ENCODE measurements around the gene CACFD1. TPM values are rescaled to one million over a fixed set of nuclear protein-coding genes. Genes with fewer than 3 reads are reported as not detected.

The CACFD1 gene
- polyA plus RNA-seq, 1 donor from 2014 or later: 15.9 TPM

GRCh38 chr9:133465984-133466383 is 6.2 kb downstream of the CACFD1 start:
- Mint-ChIP-seq H3K4me3 (peak overlapping the region in 1 of 4 donors; percentile 74), H3K4me1 (peaks cover 10 to 19% (median 15%) of the 10 kb centered on the region in 3 donors), H3K27me3 (no peaks in the 10 kb centered on the region), H3K9me3 (no peaks in the 10 kb centered on the region), H3K36me3 (peaks cover 3% of the 10 kb centered on the region), H3K27ac (peak overlapping the region in 2 of 3 donors; percentile 65 to 98)

GRCh38 chr9:133467101-133467500 is 7.3 kb downstream of the CACFD1 start:
- peak overlapping the region in 1 of 3 donors; percentile 42 for H3K27ac Mint-ChIP-seq
- no peak overlapping the region for H3K4me3 Mint-ChIP-seq
- H3K36me3 Mint-ChIP-seq: peaks cover 3% of the 10 kb centered on the region
- H3K4me1 Mint-ChIP-seq: peaks cover 3 to 10% (median 9%) of the 10 kb centered on the region in 3 donors
- no peaks in the 10 kb centered on the region for H3K27me3 Mint-ChIP-seq
- no peaks in the 10 kb centered on the region for H3K9me3 Mint-ChIP-seq

- H3K27ac Mint-ChIP-seq: no peak overlapping the region
- no peaks in the 10 kb centered on the region for H3K9me3 Mint-ChIP-seq
- H3K36me3 Mint-ChIP-seq: peaks cover 3% of the 10 kb centered on the region
- no peaks in the 10 kb centered on the region for H3K27me3 Mint-ChIP-seq
- H3K4me3 Mint-ChIP-seq: no peak overlapping the region
- H3K4me1 Mint-ChIP-seq: peaks cover 3 to 10% (median 4%) of the 10 kb centered on the region in 3 donors
These were observed 8.6 kb downstream of the CACFD1 start for GRCh38 chr9:133468374-133468773.

- H3K36me3 Mint-ChIP-seq: peaks cover 3% of the 10 kb centered on the region
- no peak overlapping the region for H3K27ac Mint-ChIP-seq
- H3K9me3 Mint-ChIP-seq: no peaks in the 10 kb centered on the region
- no peaks in the 10 kb centered on the region for H3K27me3 Mint-ChIP-seq
- no peak overlapping the region for H3K4me3 Mint-ChIP-seq
- peaks cover under 1 to 10% (median 4%) of the 10 kb centered on the region in 3 donors for H3K4me1 Mint-ChIP-seq
These were observed 9.1 kb downstream of the CACFD1 start for GRCh38 chr9:133468777-133469421.

- Mint-ChIP-seq H3K9me3 (no peaks in the 10 kb centered on the region), H3K27ac (peak overlapping the region in 2 of 3 donors; percentile 32 to 53), H3K4me1 (peaks cover 4 to 14% (median 7%) of the 10 kb centered on the region in 3 donors), H3K27me3 (no peaks in the 10 kb centered on the region), H3K4me3 (peak overlapping the region in 1 of 4 donors; percentile 22), H3K36me3 (peaks cover 2% of the 10 kb centered on the region)
These were observed 10.7 kb downstream of the CACFD1 start for GRCh38 chr9:133470427-133470924.

- H3K9me3 Mint-ChIP-seq: no peaks in the 10 kb centered on the region
- peaks cover 3% of the 10 kb centered on the region for H3K36me3 Mint-ChIP-seq
- H3K4me3 Mint-ChIP-seq: peak overlapping the region in 1 of 4 donors; percentile 22
- peaks cover 6 to 9% (median 6%) of the 10 kb centered on the region in 3 donors for H3K4me1 Mint-ChIP-seq
- no peak overlapping the region for H3K27ac Mint-ChIP-seq
- no peaks in the 10 kb centered on the region for H3K27me3 Mint-ChIP-seq
These were observed 11.2 kb downstream of the CACFD1 start for GRCh38 chr9:133470988-133471387.

- peaks cover 3% of the 10 kb centered on the region for H3K36me3 Mint-ChIP-seq
- no peaks in the 10 kb centered on the region for H3K27me3 Mint-ChIP-seq
- peaks cover 8 to 13% (median 11%) of the 10 kb centered on the region in 3 donors for H3K4me1 Mint-ChIP-seq
- no peaks in the 10 kb centered on the region for H3K9me3 Mint-ChIP-seq
- peak overlapping the region in 1 of 4 donors; percentile 60 for H3K4me3 Mint-ChIP-seq
- H3K27ac Mint-ChIP-seq: peak overlapping the region in 2 of 3 donors; percentile 21 to 67
These were observed 11.9 kb downstream of the CACFD1 start for GRCh38 chr9:133471551-133472276.

GRCh38 chr9:133472277-133472645 is 12.5 kb downstream of the CACFD1 start:
- H3K36me3 Mint-ChIP-seq: peaks cover 3% of the 10 kb centered on the region
- no peaks in the 10 kb centered on the region for H3K27me3 Mint-ChIP-seq
- H3K4me1 Mint-ChIP-seq: peaks cover 9 to 14% (median 12%) of the 10 kb centered on the region in 3 donors

GRCh38 chr9:133472753-133473378 is 13.1 kb downstream of the CACFD1 start:
- peaks cover 13 to 19% (median 16%) of the 10 kb centered on the region in 3 donors for H3K4me1 Mint-ChIP-seq
- H3K9me3 Mint-ChIP-seq: no peaks in the 10 kb centered on the region
- H3K36me3 Mint-ChIP-seq: peaks cover 3% of the 10 kb centered on the region
- no peak overlapping the region for H3K4me3 Mint-ChIP-seq
- H3K27me3 Mint-ChIP-seq: no peaks in the 10 kb centered on the region
- H3K27ac Mint-ChIP-seq: no peak overlapping the region

More at GRCh38 chr9:133472277-133472645, 12.5 kb downstream of the CACFD1 start:
- peak overlapping the region in 1 of 4 donors; percentile 60 for H3K4me3 Mint-ChIP-seq
- H3K9me3 Mint-ChIP-seq: no peaks in the 10 kb centered on the region
- no peak overlapping the region for H3K27ac Mint-ChIP-seq

- H3K4me3 Mint-ChIP-seq: peak overlapping the region in 1 of 4 donors; percentile 3
- H3K9me3 Mint-ChIP-seq: no peaks in the 10 kb centered on the region
- H3K4me1 Mint-ChIP-seq: peaks cover 13 to 19% (median 18%) of the 10 kb centered on the region in 3 donors
- H3K36me3 Mint-ChIP-seq: peaks cover 3% of the 10 kb centered on the region
- H3K27ac Mint-ChIP-seq: peak overlapping the region in 1 of 3 donors; percentile 33
- H3K27me3 Mint-ChIP-seq: no peaks in the 10 kb centered on the region
These were observed 14.0 kb downstream of the CACFD1 start for GRCh38 chr9:133473743-133474142.

- Mint-ChIP-seq H3K27ac (peak overlapping the region in 2 of 3 donors; percentile 33 to 63), H3K27me3 (no peaks in the 10 kb centered on the region), H3K36me3 (peaks cover 3% of the 10 kb centered on the region), H3K4me1 (peaks cover 13 to 19% (median 18%) of the 10 kb centered on the region in 3 donors), H3K4me3 (peak overlapping the region in 1 of 4 donors; percentile 3), H3K9me3 (no peaks in the 10 kb centered on the region)
These were observed 14.4 kb downstream of the CACFD1 start for GRCh38 chr9:133474215-133474614.

- H3K36me3 Mint-ChIP-seq: peaks cover 3% of the 10 kb centered on the region
- H3K4me1 Mint-ChIP-seq: peaks cover 16 to 22% (median 22%) of the 10 kb centered on the region in 3 donors
- H3K27ac Mint-ChIP-seq: no peak overlapping the region
- no peaks in the 10 kb centered on the region for H3K9me3 Mint-ChIP-seq
- no peaks in the 10 kb centered on the region for H3K27me3 Mint-ChIP-seq
- H3K4me3 Mint-ChIP-seq: no peak overlapping the region
These were observed 15.1 kb downstream of the CACFD1 start for GRCh38 chr9:133474853-133475252.

- Mint-ChIP-seq H3K27me3 (no peaks in the 10 kb centered on the region), H3K9me3 (no peaks in the 10 kb centered on the region), H3K36me3 (peaks cover 3% of the 10 kb centered on the region), H3K27ac (no peak overlapping the region), H3K4me1 (peaks cover 18 to 24% (median 24%) of the 10 kb centered on the region in 3 donors), H3K4me3 (peak overlapping the region in 1 of 4 donors; percentile 60)
These were observed 15.7 kb downstream of the CACFD1 start for GRCh38 chr9:133475292-133476012.
